ENCODE results near the gene GMPR2.

Gene GMPR2

DNA sequence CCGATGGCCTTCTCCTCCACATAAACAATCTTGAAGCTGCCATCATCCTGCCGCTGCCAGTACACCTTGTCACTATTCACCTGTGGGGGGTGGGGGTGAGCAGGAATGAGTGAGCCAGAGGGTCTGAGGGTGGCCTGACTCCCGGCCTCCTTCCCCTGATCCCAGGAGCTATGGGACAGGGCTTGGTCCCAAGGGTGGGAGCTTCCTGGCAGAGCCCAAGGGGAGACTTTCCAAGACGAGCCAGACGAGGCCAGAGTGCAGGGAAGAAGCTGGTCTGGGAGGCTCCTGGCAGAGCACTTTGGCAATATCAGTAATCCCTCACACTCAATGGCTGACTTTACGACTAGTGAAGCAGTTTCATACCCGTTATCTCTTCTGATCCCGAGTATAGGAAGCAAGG lies 22.7 kb downstream of the GMPR2 start:
- no peak for DNase-seq

GRCh38 chr14:24255931-24256711 lies 23.4 kb downstream of the GMPR2 start:
- no peak for DNase-seq

DNA sequence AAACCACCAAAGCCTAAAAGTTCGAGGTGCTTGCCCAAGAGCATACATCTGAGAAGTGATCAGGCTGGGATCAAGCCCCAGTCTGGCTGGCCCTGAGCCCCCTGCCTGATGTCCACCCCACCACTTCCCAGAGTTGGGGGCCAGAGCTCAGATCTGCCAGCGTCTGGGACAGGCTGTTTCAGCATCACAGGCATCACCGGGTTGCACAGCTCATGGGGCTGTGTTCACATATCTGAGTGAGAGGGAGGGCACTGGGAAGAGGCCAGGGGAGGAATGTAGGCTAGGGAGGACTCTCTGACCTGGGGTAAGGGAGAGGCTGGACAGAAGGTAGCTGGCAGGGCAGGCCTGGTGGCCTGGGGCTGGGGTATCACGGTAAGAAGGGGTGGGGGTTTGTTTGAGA lies 24.2 kb downstream of the GMPR2 start:
- DNase-seq = no peak

DNA sequence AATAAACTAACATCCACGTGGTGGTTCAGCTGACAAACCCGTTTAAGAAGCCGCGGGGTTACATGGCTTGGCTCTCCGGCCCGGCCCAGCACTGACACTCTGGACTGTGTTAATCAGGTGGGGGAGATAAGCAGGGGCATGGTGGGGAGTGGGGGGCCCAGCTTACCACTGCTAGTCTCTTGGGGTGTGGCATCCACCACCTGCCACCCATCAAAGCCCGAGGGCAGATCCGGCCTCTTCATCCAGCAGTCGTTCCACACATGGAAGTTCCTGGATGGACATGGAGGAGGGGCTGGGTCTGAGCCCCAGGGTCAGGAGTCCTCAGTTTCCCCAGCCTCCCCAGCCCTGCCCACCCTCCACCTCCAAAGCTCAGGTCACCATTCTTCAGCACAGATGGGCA lies 25.4 kb downstream of the GMPR2 start:
- DNase-seq = no peak

DNA sequence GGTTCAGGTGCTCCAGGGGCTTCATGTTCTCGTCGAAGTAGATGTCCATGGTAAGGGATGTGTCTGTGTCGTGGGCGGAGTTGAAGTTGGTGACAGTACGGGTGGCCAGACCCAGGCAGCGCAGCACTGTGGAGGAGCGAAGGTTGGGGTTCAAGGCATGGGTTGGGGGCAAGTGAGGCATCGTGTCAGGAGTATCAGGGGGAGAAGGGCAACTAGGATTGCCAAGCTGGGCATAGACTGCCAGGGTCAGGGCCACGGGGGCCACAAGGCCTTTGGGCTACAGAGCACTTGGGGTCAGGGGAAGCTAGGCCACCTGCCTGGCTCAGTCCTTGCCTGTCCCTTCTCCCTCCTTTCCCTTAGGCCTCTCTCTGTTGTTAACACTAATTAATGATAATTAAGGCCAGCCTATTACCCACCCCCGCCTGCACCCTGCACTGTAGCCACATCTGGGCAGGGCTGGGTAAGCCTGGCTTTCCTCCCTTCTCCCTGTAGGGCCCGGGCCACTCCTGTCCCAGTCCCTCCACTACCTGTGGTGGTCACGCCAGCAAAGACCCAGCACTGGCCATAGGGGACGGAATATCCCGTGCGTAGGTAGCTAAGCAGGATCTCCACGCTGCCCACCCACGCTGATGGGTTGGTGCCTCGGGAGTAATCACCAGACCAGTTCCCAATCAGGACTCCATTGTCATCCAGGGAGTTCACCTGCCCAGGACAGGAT lies 26.0 kb downstream of the GMPR2 start:
- no peak for DNase-seq

DNA sequence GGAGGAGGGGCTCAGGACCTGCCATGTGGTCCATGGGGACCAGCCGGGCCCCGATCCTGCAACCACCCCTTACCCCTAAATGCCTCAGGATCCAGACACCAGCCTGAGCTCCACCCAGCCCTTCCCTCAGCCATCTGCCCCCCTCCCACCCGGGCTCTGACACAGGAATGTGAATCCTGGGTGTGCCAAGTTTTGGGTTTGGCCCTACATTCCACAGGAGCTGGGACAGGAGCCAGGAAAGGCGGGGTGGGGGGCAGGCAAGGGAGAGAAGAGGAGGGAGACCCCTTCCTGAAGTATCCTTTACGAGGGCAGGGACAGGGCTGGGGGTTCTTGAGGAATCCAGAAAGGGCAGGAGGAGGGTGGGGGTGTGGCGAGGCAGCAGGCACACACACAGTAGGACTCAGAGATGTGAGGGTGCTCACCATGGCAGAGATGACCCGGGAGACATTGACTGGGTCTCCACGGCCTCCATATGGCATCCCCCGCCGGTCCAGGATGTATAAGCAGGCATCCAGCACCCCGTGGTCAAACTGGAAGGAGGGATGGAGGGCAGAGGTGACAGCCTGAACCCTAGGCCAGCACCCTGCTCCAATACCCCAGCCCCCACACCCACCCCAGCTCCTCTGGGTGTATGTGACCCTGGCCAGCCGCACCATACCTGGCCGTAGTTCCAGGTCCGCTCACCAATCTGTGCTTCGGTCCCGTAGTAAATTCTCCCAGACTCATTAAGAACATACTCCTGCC lies 26.7 kb downstream of the GMPR2 start:
- peak; percentile 84 for DNase-seq

GRCh38 chr14:24260026-24260779 lies 27.5 kb downstream of the GMPR2 start:
- no peak for DNase-seq

GRCh38 chr14:24260780-24261157 lies 28.0 kb downstream of the GMPR2 start:
- DNase-seq = no peak

- DNase-seq = no peak
These were observed 28.7 kb downstream of the GMPR2 start for GRCh38 chr14:24261256-24261968.

DNA sequence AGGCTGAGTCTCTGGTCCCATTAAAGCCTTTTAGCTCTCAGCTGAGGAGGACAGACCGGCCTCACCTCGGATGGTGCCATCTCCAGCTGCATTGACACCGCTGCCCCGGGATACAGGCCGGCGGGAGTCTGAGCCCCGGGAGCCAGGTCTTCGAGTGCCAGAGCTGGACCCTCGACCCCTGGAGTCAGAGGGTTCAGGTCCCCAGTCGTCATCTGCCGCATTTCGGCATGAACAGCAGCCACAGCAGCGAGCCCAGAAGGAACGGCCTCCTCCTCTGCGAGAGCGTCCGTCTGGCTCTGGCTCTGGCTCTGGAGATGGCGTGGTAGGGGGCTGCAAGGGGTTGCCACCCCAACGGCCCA lies 29.2 kb downstream of the GMPR2 start:
- no peak for DNase-seq

GRCh38 chr14:24262821-24263733 lies 30.3 kb downstream of the GMPR2 start, which contains the start of gene TGM1:
Gene TGM1, minus strand, starts transcription at chr14:24263177. Its CDS starts 825 bp downstream, at chr14:24262352.
- DNase-seq = no peak

DNA sequence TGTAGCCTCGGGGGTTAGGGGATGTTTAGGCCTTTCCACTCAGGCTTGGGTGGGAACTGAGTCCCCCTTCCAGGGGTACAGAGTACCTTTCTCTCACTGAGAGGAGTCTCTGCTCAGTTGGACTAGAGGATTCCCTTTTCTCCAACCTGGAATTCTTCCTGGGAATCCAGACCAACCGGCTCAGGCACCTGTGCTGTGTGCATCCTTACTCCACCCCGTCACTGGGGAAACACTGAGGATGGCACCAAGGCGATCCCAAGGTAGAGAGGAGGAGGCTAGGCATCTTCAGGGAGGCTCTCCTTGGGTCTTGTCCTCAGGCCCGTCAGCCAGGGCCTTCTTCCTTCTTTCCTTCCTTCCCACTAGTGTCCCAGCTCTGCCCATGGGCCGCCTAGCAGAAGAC lies 31.1 kb downstream of the GMPR2 start:
- DNase-seq = no peak

GRCh38 chr14:24264298-24264697 lies 31.6 kb downstream of the GMPR2 start:
- DNase-seq = no peak

GRCh38 chr14:24266344-24267244 lies 33.9 kb downstream of the GMPR2 start:
- no peak for DNase-seq

GRCh38 chr14:24267516-24267915 lies 34.8 kb downstream of the GMPR2 start:
- DNase-seq = no peak

GRCh38 chr14:24268225-24268624 lies 35.5 kb downstream of the GMPR2 start:
- DNase-seq = no peak

- DNase-seq = no peak
These were observed 36.6 kb downstream of the GMPR2 start for GRCh38 chr14:24269368-24269767.

DNA sequence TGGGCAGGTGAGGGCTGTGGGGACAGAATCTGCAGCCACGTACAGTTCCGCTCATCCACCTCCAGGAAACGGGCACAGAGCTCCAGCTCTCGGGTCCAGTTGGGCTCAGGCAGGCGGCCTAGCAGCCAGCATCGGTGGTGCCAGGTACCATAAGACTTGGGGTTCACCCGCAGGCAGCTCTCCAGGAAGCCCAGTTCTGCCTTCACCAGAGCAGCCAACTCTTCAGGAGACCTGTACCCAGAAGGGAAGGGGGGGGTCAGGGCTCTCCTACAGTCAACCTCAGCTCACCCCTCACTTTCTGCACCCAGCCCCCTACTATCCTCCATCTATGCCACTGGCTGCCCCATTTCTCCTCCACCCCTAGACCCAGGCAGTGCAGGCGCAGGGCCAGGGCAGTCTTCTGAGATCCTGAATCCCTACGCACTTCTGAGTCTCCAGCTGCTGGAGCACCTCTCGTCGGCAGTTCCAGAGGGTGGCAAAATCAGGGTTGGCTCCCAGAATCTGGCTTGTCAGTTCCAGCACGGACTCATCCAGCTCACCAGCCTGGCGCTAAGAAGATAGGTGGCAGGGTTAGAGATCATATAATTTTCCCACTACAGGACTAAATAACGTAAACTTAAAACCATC lies 37.3 kb downstream of the GMPR2 start:
- no peak for DNase-seq

DNA sequence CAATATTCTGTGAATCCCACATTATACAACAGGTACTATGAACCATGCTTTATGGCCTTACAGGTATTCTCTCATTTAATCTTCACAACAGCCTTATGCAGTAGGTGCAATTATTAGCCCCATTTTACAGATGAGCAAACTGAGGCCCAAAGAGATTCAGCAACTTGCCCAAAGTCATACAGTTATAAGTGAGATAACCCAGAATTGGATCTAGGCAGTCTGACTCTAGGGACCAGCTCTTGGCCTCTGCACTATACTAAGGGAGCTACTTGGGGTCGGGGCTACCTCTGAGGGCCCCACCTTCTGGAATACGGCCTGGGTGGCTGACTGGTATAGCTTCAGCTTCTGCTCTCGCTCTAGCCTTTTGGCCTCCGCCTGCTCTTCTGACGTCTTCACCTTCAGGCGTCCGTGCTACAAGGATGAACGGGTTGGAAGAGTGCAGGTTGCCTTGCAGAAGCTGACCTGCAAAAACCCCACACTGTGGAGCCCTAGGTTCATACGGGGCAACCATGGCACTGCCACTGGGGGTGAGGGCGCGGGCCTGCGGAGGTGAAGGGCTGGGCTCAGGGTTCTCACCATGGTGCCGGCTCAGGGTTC lies 37.9 kb downstream of the GMPR2 start:
- no peak for DNase-seq
